Glomerular endothelial cell (primary cell): ENCODE measurements around the gene SOS1. TPM values are rescaled to one million over a fixed set of nuclear protein-coding genes. Genes with fewer than 3 reads are reported as not detected.
"Not testable (repeated sequence)": the region's sequence is repeated elsewhere in the genome, so short reads cannot be mapped to it uniquely, and the experiment has no call there.

Experiments used
- DNase-seq: peaks from one replicate; pipeline ENCODE4 v3.0.0-alpha.2; 2011; ENCODE audit warnings: low read depth, low spot score; ENCODE audit errors: extremely low read depth
- total RNA-seq: library from RNA; depleted of rRNA; stranded (reverse); fragments of >200 nt; gene quantifications from 2 replicates; pipeline ENCODE4 v1.2.3, GENCODE V29; 2015

Gene SOS1
- total RNA-seq, 1 donor from 2014 or later: 21.0 TPM

GRCh38 chr2:38936516-38936915, 184.3 kb downstream of the SOS1 start:
- not testable (repeated sequence) for DNase-seq

- no peak for DNase-seq
Observed at GRCh38 chr2:38935568-38936172, 185.2 kb downstream of the SOS1 start.

- DNase-seq: no peak
Observed at GRCh38 chr2:38934742-38935141, 186.1 kb downstream of the SOS1 start.

GRCh38 chr2:38933653-38934052, 187.2 kb downstream of the SOS1 start:
- no peak for DNase-seq

GRCh38 chr2:38932586-38932985, 188.3 kb downstream of the SOS1 start:
- DNase-seq: no peak

Other genes with a start within 250 kb of the SOS1 start
- gene DHX57, start 245.1 kb downstream of the SOS1 start, total RNA-seq: 19.5 and 20.2 TPM in 2 replicates
- gene MORN2, start 245.1 kb downstream of the SOS1 start, total RNA-seq: 8.4 and 11.4 TPM in 2 replicates
- 0.18 and 0.19 TPM in 2 replicates for gene ARHGEF33, start 231.2 kb downstream of the SOS1 start, total RNA-seq
- not detected in 2 replicates for gene CDKL4, start 122.9 kb upstream of the SOS1 start, total RNA-seq